DND-41 (cell line): ENCODE data around the gene PUM1.

Source experiments
- EZH2 ChIP-seq: IDR thresholded peaks from 3 replicates; pipeline ENCODE4 v1.6.1; 2012; ENCODE audit warnings: borderline replicate concordance, low read depth, mild to moderate bottlenecking, moderate library complexity, low read length, inconsistent platforms; ENCODE audit not compliant: severe bottlenecking
- TF ChIP-seq, protein P1 (sequence below): IDR thresholded peaks from 2 replicates; pipeline ENCODE4 v1.5.1; 2012; ENCODE audit warnings: borderline replicate concordance, low read length, moderate library complexity, mild to moderate bottlenecking; ENCODE audit not compliant: poor library complexity, severe bottlenecking; ENCODE audit errors: extremely low read depth

GRCh38 chr1:30998887-30999286 lies 66.6 kb downstream of the PUM1 start:
- TF ChIP-seq, protein P1, sequence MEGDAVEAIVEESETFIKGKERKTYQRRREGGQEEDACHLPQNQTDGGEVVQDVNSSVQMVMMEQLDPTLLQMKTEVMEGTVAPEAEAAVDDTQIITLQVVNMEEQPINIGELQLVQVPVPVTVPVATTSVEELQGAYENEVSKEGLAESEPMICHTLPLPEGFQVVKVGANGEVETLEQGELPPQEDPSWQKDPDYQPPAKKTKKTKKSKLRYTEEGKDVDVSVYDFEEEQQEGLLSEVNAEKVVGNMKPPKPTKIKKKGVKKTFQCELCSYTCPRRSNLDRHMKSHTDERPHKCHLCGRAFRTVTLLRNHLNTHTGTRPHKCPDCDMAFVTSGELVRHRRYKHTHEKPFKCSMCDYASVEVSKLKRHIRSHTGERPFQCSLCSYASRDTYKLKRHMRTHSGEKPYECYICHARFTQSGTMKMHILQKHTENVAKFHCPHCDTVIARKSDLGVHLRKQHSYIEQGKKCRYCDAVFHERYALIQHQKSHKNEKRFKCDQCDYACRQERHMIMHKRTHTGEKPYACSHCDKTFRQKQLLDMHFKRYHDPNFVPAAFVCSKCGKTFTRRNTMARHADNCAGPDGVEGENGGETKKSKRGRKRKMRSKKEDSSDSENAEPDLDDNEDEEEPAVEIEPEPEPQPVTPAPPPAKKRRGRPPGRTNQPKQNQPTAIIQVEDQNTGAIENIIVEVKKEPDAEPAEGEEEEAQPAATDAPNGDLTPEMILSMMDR = no peak
- no peak for TF ChIP-seq EZH2
